Hepatocyte (in vitro differentiated cells): ENCODE results near the gene NRP1. TPM values are rescaled to one million over a fixed set of nuclear protein-coding genes. Genes with fewer than 3 reads are reported as not detected.

Source experiments
- DNase-seq: peaks from one replicate; pipeline ENCODE4 v3.0.0-alpha.2; 2016; ENCODE audit warnings: low spot score
- H2AFZ ChIP-seq: fragments of 200-600 bp; sonication (generic); 2 replicates; pipeline ENCODE4 v1.6.0; 2016; ENCODE audit warnings: antibody characterized with exemption, mild to moderate bottlenecking
- H3K27ac ChIP-seq: fragments of 200-600 bp; sonication (generic); 2 replicates; pipeline ENCODE4 v1.5.1; 2016; ENCODE audit warnings: mild to moderate bottlenecking
- H3K27me3 ChIP-seq: fragments of 200-600 bp; sonication (generic); 2 replicates; pipeline ENCODE4 v1.6.1; 2016
- H3K36me3 ChIP-seq: fragments of 200-600 bp; sonication (generic); replicated peaks from 2 replicates; pipeline ENCODE4 v1.5.1; 2016; ENCODE audit warnings: low read depth; ENCODE audit not compliant: insufficient read depth
- H3K4me1 ChIP-seq: fragments of 200-600 bp; sonication (generic); 2 replicates; pipeline ENCODE4 v1.5.1; 2016; ENCODE audit warnings: mild to moderate bottlenecking, moderate library complexity; ENCODE audit not compliant: insufficient read depth
- H3K4me2 ChIP-seq: fragments of 200-600 bp; sonication (generic); 2 replicates; pipeline ENCODE4 v1.6.0; 2016
- H3K4me3 ChIP-seq: fragments of 200-600 bp; sonication (generic); 2 replicates; pipeline ENCODE4 v1.5.1; 2016; ENCODE audit warnings: mild to moderate bottlenecking
- H3K79me2 ChIP-seq: fragments of 200-600 bp; sonication (generic); 2 replicates; pipeline ENCODE4 v1.6.0; 2017; ENCODE audit warnings: mild to moderate bottlenecking
- H3K9me2 ChIP-seq: fragments of 200-600 bp; sonication (generic); replicated peaks from 2 replicates; pipeline ENCODE4 v1.6.0; 2017; ENCODE audit warnings: mild to moderate bottlenecking; ENCODE audit not compliant: insufficient read depth
- H3K9me3 ChIP-seq: fragments of 200-600 bp; sonication (generic); 2 replicates; pipeline ENCODE4 v1.5.1; 2016; ENCODE audit warnings: low read depth, mild to moderate bottlenecking
- H4K20me1 ChIP-seq: fragments of 200-600 bp; sonication (generic); 2 replicates; pipeline ENCODE4 v1.6.0; 2016; ENCODE audit warnings: mild to moderate bottlenecking; ENCODE audit not compliant: insufficient read depth, poor library complexity, severe bottlenecking
- EZH2 ChIP-seq: fragments of 200-600 bp; sonication (generic); IDR thresholded peaks from 2 replicates; pipeline ENCODE4 v1.6.1; 2016; ENCODE audit warnings: antibody characterized with exemption, mild to moderate bottlenecking, borderline replicate concordance
- EZH2phosphoT487 ChIP-seq: fragments of 200-600 bp; sonication (generic); IDR thresholded peaks from one replicate; pipeline ENCODE4 v1.6.1; 2018; ENCODE audit warnings: antibody characterized with exemption, mild to moderate bottlenecking, low read depth, moderate library complexity; ENCODE audit not compliant: unreplicated experiment, severe bottlenecking
- WGBS: methylation state at CpG from one replicate; pipeline ENCODE4 v1.1.6; 2016; ENCODE audit warnings: low lambda C conversion rate; ENCODE audit errors: missing lambda C conversion rate; 5-methylcytosine and 5-hydroxymethylcytosine counted together
- polyA plus RNA-seq: library from polyadenylated mRNA; unstranded; fragments of >200 nt; fragmentation: Nextera tagmentation; extraction: Ambion mirVana; gene quantifications from 2 replicates; pipeline ENCODE4 v1.2.1, GENCODE V29; 2016
- total RNA-seq: library from RNA; depleted of rRNA; stranded (reverse); fragments of >200 nt; gene quantifications from 2 replicates; pipeline ENCODE4 v1.2.3, GENCODE V29; 2014
- TF ChIP-seq, protein P1 (sequence below): fragments of 200-600 bp; sonication (generic); IDR thresholded peaks from 2 replicates; pipeline ENCODE4 v1.5.1; 2016; ENCODE audit warnings: antibody characterized with exemption, mild to moderate bottlenecking; ENCODE audit not compliant: poor library complexity

The NRP1 gene
- total and polyA plus RNA-seq, 2 experiments from 2014 or later, result 32.2 to 46.9 TPM

DNA sequence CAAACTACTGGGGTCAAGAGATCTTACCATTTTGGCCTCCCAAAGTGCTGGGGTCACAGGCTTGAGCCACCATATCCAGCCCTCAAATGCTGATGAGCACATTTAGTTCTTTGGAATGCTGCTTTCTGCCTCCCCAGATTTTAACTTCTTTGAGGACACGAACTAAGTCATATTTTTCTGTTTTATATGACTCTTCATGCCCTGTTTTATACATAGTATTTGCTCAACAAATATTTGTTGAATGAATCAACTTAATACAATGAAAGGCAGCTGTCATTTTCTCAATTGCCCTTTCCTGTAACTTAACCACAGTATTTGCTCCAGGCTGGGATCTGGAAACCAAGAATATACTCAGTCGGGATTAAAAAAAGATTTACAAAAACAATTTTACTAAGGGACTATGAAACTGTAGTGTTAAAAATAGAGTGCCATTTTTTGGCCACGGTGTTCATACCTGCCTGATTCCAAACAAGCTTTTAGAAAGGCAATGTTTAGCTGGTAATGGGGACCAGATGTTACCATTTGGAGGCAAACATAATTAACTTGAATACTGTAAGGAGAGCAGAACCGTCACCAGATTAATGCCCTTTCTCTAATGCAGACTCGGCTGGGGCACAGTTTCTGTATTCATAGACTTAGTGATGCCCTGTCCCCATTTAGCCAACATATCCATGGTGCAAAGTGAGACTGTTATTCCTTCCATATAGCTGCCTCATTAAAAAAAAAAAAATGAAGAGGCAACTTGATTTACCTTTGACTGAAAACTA lies 117.6 kb downstream of the NRP1 start:
- 43% methylated on average over 5 of the region's 5 CpGs for WGBS
- Histone ChIP-seq H4K20me1 (no peaks in the 10 kb centered on the region), H3K9me3 (no peaks in the 10 kb centered on the region), H3K27ac (peak overlapping the region; percentile 74), H3K79me2 (no peaks in the 10 kb centered on the region), H3K9me2 (no peaks in the 10 kb centered on the region), H2AFZ (no peak overlapping the region), H3K36me3 (no peaks in the 10 kb centered on the region), H3K4me2 (no peak overlapping the region), H3K27me3 (no peaks in the 10 kb centered on the region), H3K4me1 (peaks cover 11% of the 10 kb centered on the region), H3K4me3 (no peak overlapping the region)
- TF ChIP-seq EZH2phosphoT487 (no peak), EZH2 (no peak)
- TF ChIP-seq, protein P1, sequence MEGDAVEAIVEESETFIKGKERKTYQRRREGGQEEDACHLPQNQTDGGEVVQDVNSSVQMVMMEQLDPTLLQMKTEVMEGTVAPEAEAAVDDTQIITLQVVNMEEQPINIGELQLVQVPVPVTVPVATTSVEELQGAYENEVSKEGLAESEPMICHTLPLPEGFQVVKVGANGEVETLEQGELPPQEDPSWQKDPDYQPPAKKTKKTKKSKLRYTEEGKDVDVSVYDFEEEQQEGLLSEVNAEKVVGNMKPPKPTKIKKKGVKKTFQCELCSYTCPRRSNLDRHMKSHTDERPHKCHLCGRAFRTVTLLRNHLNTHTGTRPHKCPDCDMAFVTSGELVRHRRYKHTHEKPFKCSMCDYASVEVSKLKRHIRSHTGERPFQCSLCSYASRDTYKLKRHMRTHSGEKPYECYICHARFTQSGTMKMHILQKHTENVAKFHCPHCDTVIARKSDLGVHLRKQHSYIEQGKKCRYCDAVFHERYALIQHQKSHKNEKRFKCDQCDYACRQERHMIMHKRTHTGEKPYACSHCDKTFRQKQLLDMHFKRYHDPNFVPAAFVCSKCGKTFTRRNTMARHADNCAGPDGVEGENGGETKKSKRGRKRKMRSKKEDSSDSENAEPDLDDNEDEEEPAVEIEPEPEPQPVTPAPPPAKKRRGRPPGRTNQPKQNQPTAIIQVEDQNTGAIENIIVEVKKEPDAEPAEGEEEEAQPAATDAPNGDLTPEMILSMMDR, result no peak
- DNase-seq, result no peak

DNA sequence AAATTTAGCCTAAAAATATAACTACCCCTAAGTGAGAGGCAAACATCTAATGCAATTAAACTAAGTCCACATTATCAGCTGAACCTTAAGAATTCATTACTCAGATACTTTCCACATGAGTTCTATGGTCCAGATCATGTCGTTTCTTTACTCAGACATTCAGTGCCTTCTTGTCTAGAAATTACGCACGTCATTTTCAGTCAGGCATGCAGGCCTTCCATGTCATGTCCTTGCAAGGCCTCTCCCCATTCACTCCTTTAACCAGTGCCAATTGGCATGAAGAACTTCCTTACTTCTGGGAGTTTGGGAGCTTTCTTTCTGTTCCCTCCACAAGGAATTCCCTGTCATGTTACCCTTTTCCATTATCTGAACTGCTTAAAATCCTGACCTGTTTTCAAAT lies 118.8 kb downstream of the NRP1 start:
- H3K36me3 ChIP-seq, result no peaks in the 10 kb centered on the region
- DNase-seq, result peak; percentile 49
- H4K20me1 ChIP-seq, result no peaks in the 10 kb centered on the region
- no peak for TF ChIP-seq EZH2phosphoT487
- TF ChIP-seq, protein P1, result no peak
- no peak for TF ChIP-seq EZH2
- no peak overlapping the region for H3K4me3 ChIP-seq
- no peaks in the 10 kb centered on the region for H3K79me2 ChIP-seq
- peaks cover 11% of the 10 kb centered on the region for H3K4me1 ChIP-seq
- H2AFZ ChIP-seq, result no peak overlapping the region
- 92% methylated on average over 3 of the region's 3 CpGs for WGBS
- no peaks in the 10 kb centered on the region for H3K9me2 ChIP-seq
- peak overlapping the region; percentile 74 for H3K27ac ChIP-seq
- no peaks in the 10 kb centered on the region for H3K9me3 ChIP-seq
- H3K4me2 ChIP-seq, result no peak overlapping the region
- H3K27me3 ChIP-seq, result no peaks in the 10 kb centered on the region

DNA sequence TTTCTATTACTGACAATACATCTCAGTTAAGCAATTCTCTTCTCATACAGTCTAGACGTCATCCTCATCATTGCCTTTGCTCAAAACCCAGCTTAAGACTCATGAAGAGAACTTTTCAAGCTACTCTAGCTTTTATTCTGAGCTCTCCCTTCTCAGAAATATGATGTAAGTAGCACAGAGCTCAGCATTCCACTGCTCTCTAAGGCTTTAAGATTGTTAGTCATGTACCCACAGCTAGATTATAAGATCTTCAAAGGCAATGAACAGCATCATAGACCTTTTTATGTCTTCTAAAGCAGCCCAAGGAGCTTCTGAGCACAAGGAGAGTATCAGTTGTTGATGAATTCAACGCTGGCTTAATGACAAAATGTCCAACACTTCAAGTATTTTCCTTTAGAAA lies 119.3 kb downstream of the NRP1 start:
- Histone ChIP-seq H3K4me3 (no peak overlapping the region), H3K4me2 (no peak overlapping the region), H3K9me2 (no peaks in the 10 kb centered on the region), H3K27ac (peak overlapping the region; percentile 82), H3K79me2 (no peaks in the 10 kb centered on the region), H3K9me3 (no peaks in the 10 kb centered on the region), H4K20me1 (no peaks in the 10 kb centered on the region), H3K36me3 (no peaks in the 10 kb centered on the region), H3K4me1 (peaks cover 11% of the 10 kb centered on the region), H3K27me3 (no peaks in the 10 kb centered on the region), H2AFZ (no peak overlapping the region)
- DNase-seq, result peak; percentile 54
- 82% methylated on average over 2 of the region's 2 CpGs for WGBS
- TF ChIP-seq EZH2, result no peak
- no peak for TF ChIP-seq EZH2phosphoT487
- TF ChIP-seq, protein P1, result no peak
